Cardiac atrium fibroblast (primary cell): ENCODE data around the gene OAF. TPM values are rescaled to one million over a fixed set of nuclear protein-coding genes. Genes with fewer than 3 reads are reported as not detected.

Experiments
- total RNA-seq: library from RNA; depleted of rRNA; stranded (reverse); fragments of >200 nt; gene quantifications from 2 replicates; pipeline ENCODE4 v1.2.3, GENCODE V29; 2015

Gene OAF
- total RNA-seq = 41.5 and 49.9 TPM in 2 replicates

DNA sequence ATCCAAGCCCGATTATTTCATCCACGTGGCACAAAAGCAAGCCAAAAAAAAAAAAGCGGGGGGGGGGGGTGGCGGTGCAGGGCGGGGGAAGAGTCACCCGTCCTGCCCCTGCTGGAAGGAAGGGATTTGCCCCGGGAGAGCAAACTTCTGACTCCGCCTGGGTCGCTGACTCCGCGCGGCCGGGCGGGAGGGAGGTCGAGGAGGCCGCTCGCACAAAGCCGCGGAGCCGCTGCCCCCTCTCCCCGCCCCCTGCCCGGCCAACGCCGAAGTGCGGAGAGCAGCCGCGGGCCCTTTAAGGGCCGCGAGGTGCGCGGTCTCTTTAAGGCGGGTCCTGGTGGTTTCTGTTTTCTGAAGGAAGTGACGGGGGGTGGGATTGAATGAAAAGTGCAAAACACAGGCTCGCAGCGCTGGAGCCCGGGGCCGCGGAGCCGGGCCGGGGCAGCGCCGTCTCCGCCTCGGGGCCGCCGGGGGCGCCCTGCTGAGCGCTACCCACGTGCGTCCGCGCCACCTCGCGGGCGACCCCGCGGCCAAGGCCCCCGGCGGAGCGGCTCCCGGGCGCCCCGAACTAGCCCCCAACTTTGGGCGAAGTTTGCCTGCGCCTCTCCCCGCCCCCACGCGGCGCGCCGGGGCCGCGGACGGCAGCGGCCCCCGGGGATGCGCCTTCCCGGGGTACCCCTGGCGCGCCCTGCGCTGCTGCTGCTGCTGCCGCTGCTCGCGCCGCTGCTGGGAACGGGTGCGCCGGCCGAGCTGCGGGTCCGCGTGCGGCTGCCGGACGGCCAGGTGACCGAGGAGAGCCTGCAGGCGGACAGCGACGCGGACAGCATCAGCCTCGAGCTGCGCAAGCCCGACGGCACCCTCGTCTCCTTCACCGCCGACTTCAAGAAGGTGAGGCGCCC, at the start of gene OAF:
TSS of gene OAF (plus strand) at position 407 of the 896 bp plus-strand sequence. CDS start at position 655, 248 bp downstream.

DNA sequence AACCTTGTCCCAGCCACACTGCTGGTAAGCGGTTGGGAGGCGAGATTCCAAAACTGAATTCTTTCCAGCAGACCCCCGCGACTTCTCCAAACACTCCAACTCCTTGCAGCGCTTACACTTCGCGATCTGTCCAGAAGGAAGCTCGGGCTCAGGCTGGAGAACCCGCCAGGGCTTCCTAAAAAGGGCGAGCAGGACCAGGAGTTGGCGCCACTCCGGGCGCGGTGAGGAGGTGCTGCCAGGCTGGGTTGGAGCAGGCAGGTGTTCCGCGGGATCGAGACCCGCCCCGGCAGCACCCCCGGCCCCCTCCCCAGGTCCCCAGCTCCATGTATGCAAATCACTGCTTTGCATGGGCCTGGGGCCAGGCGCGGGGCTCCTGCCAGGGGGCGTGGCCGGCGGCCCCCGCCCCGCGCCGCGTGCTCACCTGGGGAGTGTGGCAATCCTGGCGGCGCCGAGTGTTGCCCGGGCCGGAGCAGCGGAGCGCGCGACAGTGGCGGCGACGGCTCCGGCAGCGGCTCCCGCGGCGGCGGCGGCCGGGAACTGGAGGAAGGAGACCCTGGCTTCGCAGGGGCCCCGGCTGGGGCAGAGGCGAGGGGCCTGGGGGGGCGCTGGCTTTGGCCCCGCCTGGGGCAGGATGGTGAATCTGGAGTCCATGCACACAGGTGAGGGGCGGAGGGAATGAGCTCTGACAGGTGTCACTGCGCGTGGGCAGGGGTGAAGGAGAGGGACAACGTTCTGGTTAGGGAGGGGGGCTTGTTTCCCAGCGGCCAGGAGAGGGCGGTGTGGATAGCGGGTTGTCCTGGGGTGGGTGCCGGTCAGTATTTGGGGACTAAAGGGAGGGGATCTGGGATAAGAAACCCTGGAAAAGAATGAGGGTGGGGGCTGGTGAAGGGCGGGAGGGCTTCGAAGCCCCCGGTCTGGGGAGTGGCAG, 29.1 kb downstream of the OAF start, which contains the start of gene POU2F3:
TSS of gene POU2F3 (plus strand) at position 428 of the 928 bp plus-strand sequence. CDS start at position 632, 204 bp downstream.

Other genes starting within 250 kb of the OAF start
- not detected in 2 replicates for gene TRIM29, start 72.9 kb upstream of the OAF start, total RNA-seq
- gene POU2F3, start 29.1 kb downstream of the OAF start, total RNA-seq = not detected in 2 replicates
- 1.1 and 3.9 TPM in 2 replicates for gene TLCD5, start 114.3 kb downstream of the OAF start, total RNA-seq
- gene ARHGEF12, start 125.4 kb downstream of the OAF start, total RNA-seq = 35.7 and 44.7 TPM in 2 replicates